ENCODE results near the gene LRPPRC.
"Not testable (repeated sequence)": the region's sequence is repeated elsewhere in the genome, so short reads cannot be mapped to it uniquely, and the experiment has no call there.

LRPPRC gene

GRCh38 chr2:43995733-43996533, at the start of gene LRPPRC:
LRPPRC (minus strand) TSS chr2:43995989; CDS start chr2:43995947, 42 bp downstream.
- DNase-seq, result peak; percentile 65 to 95

DNA sequence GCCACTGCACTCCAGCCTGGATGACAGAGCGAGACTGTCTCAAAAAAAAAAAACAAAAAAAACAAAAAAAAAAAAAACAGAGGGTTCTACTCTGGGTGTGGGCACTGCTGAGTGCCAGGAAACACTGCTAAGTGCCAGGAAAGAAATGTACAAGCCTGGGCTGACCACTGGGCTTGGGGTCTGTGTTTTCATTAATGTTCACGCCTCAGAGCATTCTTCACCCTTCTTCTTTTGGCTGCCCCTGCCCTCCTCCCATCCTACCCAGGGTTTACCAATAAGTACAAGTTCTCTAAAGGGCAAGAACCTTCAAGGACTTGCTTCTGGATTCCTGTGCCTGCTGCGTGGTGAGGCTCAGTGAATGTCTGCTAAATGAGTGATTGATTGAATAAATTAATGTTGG, 49.3 kb upstream of the LRPPRC start:
- no peak for DNase-seq

- DNase-seq, result peak; percentile 52 to 68
Observed at GRCh38 chr2:44044281-44044720, 48.5 kb upstream of the LRPPRC start.

DNA sequence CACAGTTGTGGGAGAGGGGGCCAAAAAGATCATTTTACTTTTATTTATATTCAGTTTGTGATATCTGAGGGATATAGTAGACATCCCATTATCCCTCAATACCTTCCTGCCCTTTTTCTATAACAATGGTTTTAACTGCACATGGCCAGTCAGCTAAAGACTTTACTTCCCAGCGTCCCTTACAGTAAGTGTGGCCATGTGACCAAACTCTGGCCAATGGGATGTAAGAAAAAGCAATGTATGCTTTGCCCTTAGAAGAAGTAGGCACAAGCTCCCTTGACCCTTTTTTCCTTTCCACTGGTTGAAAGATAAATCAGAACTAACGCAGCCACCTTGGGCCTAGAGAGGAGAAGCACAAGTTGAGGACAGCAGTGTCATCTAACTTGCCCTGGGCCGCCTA, 44.6 kb upstream of the LRPPRC start:
- DNase-seq, result no peak

- DNase-seq, result no peak
Observed at GRCh38 chr2:44038277-44038676, 42.5 kb upstream of the LRPPRC start.

DNA sequence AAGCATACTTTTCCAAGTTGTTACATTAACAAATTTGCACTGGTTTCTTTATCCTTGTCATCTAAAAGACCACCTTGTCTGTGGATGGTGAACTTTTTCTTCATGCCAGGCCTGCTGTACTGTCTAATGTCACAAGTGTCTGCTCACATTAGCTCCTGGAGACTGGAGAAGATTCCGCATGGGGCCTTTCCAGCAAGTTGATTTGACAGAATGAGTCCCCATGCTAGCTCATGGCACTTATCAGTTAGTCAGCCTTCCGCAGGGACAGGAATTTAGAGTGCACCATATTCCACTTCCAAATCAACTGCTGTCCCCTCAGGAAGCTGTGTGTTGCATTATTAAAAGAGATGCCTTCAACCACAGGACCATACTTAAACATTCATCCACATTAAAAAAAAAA, 41.4 kb upstream of the LRPPRC start:
- no peak for DNase-seq

GRCh38 chr2:44033947-44034346, 38.2 kb upstream of the LRPPRC start:
- no peak for DNase-seq

DNA sequence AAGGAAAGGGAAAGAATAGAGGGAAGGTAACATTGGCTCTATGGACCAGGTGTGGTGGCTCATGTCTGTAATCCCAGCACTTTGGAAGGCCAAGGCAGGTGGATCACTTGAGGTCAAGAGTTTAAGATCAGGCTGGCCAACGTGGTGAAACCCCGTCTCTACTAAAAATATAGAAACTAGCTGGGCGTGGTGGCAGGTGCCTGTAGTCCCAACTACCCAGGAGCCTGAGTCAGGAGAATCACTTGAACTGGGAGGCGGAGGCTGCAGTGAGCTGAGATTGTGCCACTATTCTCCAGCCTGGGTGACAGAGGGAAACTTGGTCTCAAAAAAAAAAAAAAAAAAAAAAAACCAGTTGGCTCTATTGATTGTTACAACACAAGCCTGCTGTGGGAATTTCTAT, 31.3 kb upstream of the LRPPRC start:
- DNase-seq, result not testable (repeated sequence)

DNA sequence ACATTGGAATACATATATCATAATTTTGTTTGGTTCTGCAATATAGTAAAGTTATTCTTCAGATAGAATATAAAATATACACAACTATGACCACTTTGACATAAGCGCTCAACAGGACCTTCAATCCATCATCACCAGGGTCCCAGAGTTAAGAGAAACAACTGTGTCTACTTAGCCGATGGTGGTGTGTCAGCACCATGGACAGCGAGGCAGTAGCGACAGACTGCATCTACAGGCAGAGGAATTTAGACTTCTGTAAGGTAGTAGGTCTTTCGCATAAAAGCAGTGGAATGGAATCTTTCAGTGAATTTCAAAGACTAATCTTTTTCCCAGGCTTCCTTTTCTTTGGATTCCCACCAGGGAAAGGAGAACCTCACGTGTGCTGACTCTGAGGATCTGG, 20.5 kb upstream of the LRPPRC start:
- no peak for DNase-seq

DNA sequence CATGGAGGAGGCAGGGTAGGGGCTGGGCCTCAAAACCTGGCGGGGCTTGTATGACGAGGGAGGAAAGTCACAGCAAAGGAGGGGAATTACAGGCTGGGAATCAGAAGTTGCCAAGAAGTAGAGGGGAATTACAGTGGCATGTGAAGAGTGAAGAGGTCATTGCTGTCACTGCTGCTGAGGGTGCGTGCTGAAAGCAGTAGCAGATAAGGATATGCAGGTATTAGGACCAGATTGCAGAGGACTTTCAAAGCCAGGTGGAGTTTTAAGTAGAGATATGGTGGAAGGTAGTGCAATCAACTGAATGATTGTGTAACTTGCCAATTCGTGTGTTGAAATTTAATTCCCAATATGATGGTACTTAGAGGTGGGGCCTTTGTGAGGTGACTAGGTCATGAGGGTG, 19.4 kb upstream of the LRPPRC start:
- DNase-seq, result no peak

GRCh38 chr2:44013205-44013604, 17.4 kb upstream of the LRPPRC start:
- not testable (repeated sequence) for DNase-seq

- no peak for DNase-seq
Observed at GRCh38 chr2:44010266-44010665, 14.5 kb upstream of the LRPPRC start.

GRCh38 chr2:44009136-44009735, 13.4 kb upstream of the LRPPRC start:
- DNase-seq, result no peak

DNA sequence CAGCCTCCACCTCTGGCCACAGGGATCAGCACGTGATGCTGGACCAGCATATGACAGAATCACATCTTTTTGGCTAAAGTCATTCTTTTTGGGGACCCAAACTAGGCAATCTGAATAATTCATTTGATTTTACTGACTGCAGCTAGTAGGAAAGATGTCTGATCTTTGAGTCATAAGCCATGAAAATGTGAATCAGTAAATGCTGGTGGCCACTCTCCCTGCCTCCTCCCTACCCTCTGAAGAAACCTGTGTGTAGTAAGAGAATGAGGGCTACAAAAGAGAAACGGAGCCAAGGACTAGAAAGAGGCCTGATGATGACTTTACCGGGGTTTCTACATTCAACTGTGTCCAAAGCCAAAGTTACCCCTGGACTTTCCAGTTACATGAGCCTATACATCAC, 10.1 kb upstream of the LRPPRC start:
- no peak for DNase-seq

- DNase-seq, result no peak
Observed at GRCh38 chr2:44004735-44005602, 9.2 kb upstream of the LRPPRC start.

GRCh38 chr2:44001716-44002115, 5.9 kb upstream of the LRPPRC start:
- no peak for DNase-seq

- no peak for DNase-seq
Observed at GRCh38 chr2:43998263-43998662, 2.5 kb upstream of the LRPPRC start.

GRCh38 chr2:43993437-43993836, 2.4 kb downstream of the LRPPRC start:
- no peak for DNase-seq

DNA sequence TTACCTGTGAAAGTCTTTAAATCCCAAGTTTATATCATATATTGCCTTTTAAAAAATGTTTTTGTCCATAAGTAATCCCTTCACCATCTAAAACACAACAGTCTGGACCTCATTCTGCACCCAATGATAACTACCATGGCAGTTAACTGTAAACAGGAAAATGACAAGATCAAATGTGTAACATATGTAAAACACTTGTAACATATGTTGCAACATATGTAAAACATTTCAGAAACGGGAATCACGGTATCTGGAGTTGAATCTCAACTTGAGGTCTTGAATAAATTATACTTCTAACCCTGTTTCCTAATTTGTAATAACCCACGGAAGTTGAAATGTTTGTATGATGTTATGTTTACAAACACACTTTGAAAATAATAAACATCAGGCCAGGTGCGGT, 6.2 kb downstream of the LRPPRC start:
- DNase-seq, result no peak

- DNase-seq, result no peak
Observed at GRCh38 chr2:43986600-43986999, 9.2 kb downstream of the LRPPRC start.

DNA sequence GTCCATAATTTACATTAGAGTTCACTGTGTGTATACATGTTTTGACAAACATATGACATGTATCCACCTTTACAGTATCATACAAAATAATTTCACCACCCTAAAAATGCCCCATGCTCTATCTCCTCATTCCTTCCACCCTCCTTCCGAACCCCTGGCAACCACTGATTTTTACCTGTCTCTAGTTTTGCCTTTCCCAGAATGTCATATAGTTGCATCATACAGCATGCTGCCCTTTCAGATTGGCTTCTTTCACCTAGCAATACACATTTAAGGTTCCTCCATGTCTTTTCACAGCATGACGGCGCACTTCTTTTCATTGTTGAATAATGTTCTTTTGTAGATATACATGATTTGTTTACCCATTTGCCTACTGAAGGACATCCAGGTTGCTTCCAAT, 10.4 kb downstream of the LRPPRC start:
- DNase-seq, result no peak

DNA sequence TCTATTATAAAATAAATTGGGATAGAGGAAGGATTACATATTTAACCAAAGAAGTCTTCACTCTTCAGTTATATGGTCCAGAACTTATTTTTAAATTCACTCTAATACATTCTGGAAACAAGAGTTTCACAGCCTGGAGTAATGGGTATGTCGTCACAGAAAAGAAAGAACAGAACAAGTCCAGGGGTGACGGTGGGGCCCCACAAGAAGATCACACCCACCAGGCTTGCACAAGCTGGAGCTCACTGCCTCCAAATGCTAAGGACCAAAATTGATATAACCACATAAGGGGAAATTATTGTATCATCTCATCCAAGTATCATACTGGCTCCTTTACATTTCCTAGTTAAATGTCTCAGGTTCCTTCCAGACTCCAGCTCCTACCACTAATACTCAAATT, 11.3 kb downstream of the LRPPRC start:
- DNase-seq, result no peak

GRCh38 chr2:43980902-43981301, 14.9 kb downstream of the LRPPRC start:
- DNase-seq, result no peak

Measured in bone marrow (tissue), 2 donors.